H1 (cell line): ENCODE results near the gene DENND2A. TPM values are rescaled to one million over a fixed set of nuclear protein-coding genes. Genes with fewer than 3 reads are reported as not detected.
"Not testable (repeated sequence)": the region's sequence is repeated elsewhere in the genome, so short reads cannot be mapped to it uniquely, and the experiment has no call there.

Source experiments
- CTCF ChIA-PET: fragments of 300-600 bp; sonication (Branson Sonifier 250); formaldehyde crosslinking; loops from one replicate; lab custom pipeline; 2021; ENCODE audit not compliant: partially characterized antibody; lab: Charles Lee
- POLR2A ChIA-PET: fragments of 300-600 bp; sonication (Branson Sonifier 250); formaldehyde crosslinking; loops from one replicate; lab custom pipeline; 2021; ENCODE audit warnings: inconsistent platforms; ENCODE audit not compliant: partially characterized antibody; lab: Charles Lee
- DNase-seq, 2 experiments: peaks; one replicate each; pipeline versions ENCODE4 v3.0.0 to v3.0.0-alpha.2; 2010 to 2022; ENCODE audit warnings: low spot score in 2 of 2, low read depth in 1 of 2, mixed read lengths in 1 of 2
- FAIRE-seq: peaks from 2 replicates; lab custom pipeline; 2011; peaks lifted over from hg19 to GRCh38; lab: Jason Lieb, UNC
- H2AFZ ChIP-seq: 2 replicates; pipeline ENCODE4 v1.8.1; 2012; ENCODE audit warnings: low read length, inconsistent platforms
- H2AK5ac ChIP-seq: 2 replicates; pipeline ENCODE4 v1.6.1; 2013; ENCODE audit warnings: low read depth, low read length
- H2BK120ac ChIP-seq: replicated peaks from 2 replicates; pipeline ENCODE3; 2013; ENCODE audit warnings: low read depth, low read length, inconsistent platforms
- H2BK12ac ChIP-seq: 2 replicates; pipeline ENCODE4 v1.6.1; 2013; ENCODE audit warnings: low read depth, low read length
- H2BK15ac ChIP-seq: 2 replicates; pipeline ENCODE4 v1.6.1; 2013; ENCODE audit warnings: low read length
- H2BK20ac ChIP-seq: 2 replicates; pipeline ENCODE4 v1.6.1; 2013; ENCODE audit warnings: low read length
- H2BK5ac ChIP-seq: 2 replicates; pipeline ENCODE4 v1.6.1; 2013; ENCODE audit warnings: low read depth, low read length
- H3K14ac ChIP-seq: 2 replicates; pipeline ENCODE4 v1.6.1; 2013; ENCODE audit warnings: inconsistent platforms; ENCODE audit not compliant: insufficient read length
- H3K18ac ChIP-seq: 2 replicates; pipeline ENCODE4 v1.6.1; 2013; ENCODE audit warnings: low read length; ENCODE audit errors: extremely low read depth
- H3K23ac ChIP-seq: 2 replicates; pipeline ENCODE4 v1.6.1; 2013; ENCODE audit warnings: inconsistent platforms; ENCODE audit not compliant: insufficient read length
- H3K23me2 ChIP-seq: 2 replicates; pipeline ENCODE4 v1.6.1; 2013; ENCODE audit warnings: low read depth, low read length
- H3K27ac ChIP-seq: 2 replicates; pipeline ENCODE4 v1.6.1; 2011; ENCODE audit warnings: low read depth, low read length, inconsistent platforms
- H3K27me3 ChIP-seq, 4 experiments: replicated peaks in 1 of 4; 1 replicate in 1 of 4; 2 replicates in 3 of 4; pipeline versions ENCODE4 v1.6.1 to v1.8.1; 2011 to 2013; ENCODE audit warnings: low read length in 3 of 4, mild to moderate bottlenecking in 3 of 4, inconsistent platforms in 2 of 4, mixed read lengths in 2 of 4, moderate library complexity in 1 of 4; ENCODE audit not compliant: control insufficient read depth in 3 of 4, insufficient read depth in 3 of 4; ENCODE audit errors: extremely low read depth in 1 of 4
- H3K36me3 ChIP-seq, 4 experiments: 2 replicates each; pipeline versions ENCODE4 v1.6.1 to v1.8.1; 2011 to 2013; ENCODE audit warnings: mild to moderate bottlenecking in 4 of 4, low read length in 3 of 4, moderate library complexity in 2 of 4, control low read depth in 1 of 4, inconsistent platforms in 1 of 4; ENCODE audit not compliant: insufficient read depth in 4 of 4, control insufficient read depth in 2 of 4
- H3K4ac ChIP-seq: replicated peaks from 2 replicates; pipeline ENCODE3; 2013; ENCODE audit warnings: low read length, low read depth, mixed read lengths, inconsistent platforms; ENCODE audit not compliant: insufficient read length
- H3K4me1 ChIP-seq, 4 experiments: replicated peaks in 1 of 4; 1 replicate in 1 of 4; 2 replicates in 3 of 4; pipeline versions ENCODE4 v1.6.1 to v1.8.1; 2011 to 2013; ENCODE audit warnings: low read length in 3 of 4, inconsistent platforms in 2 of 4, mixed read lengths in 1 of 4; ENCODE audit not compliant: insufficient read depth in 4 of 4, control insufficient read depth in 3 of 4
- H3K4me2 ChIP-seq, 2 experiments: 2 replicates each; pipeline versions ENCODE4 v1.6.1 to v1.8.1; 2011 to 2013; ENCODE audit warnings: low read depth in 2 of 2, low read length in 2 of 2, control low read depth in 1 of 2, inconsistent platforms in 1 of 2, mild to moderate bottlenecking in 1 of 2; ENCODE audit not compliant: insufficient read depth in 1 of 2
- H3K4me3 ChIP-seq, 4 experiments: fragments of 200-600, 300-600 bp in 1 of 4; sonication (generic), shearing (Covaris generic), sonication (Bioruptor Twin) in 1 of 4; 2 replicates each; pipeline versions ENCODE4 v1.5.1 to v1.8.1; 2011 to 2016; ENCODE audit warnings: low read length in 4 of 4, low read depth in 3 of 4, control low read depth in 2 of 4, inconsistent platforms in 2 of 4, mild to moderate bottlenecking in 2 of 4, mixed read lengths in 1 of 4, moderate library complexity in 1 of 4; ENCODE audit not compliant: insufficient read depth in 2 of 4; ENCODE audit errors: extremely low read depth in 1 of 4
- H3K56ac ChIP-seq: replicated peaks from 2 replicates; pipeline ENCODE3; 2013; ENCODE audit warnings: low read depth, mild to moderate bottlenecking, mixed read lengths, low read length, inconsistent platforms; ENCODE audit not compliant: insufficient read length
- H3K79me1 ChIP-seq: 2 replicates; pipeline ENCODE4 v1.6.1; 2013; ENCODE audit warnings: low read depth, low read length, control low read depth
- H3K79me2 ChIP-seq, 2 experiments: 2 replicates each; pipeline versions ENCODE4 v1.6.1 to v1.8.1; 2012 to 2013; ENCODE audit warnings: low read length in 2 of 2, mild to moderate bottlenecking in 2 of 2, inconsistent platforms in 1 of 2; ENCODE audit not compliant: insufficient read depth in 2 of 2, control insufficient read depth in 1 of 2
- H3K9ac ChIP-seq, 4 experiments: replicated peaks in 1 of 4; 1 replicate in 1 of 4; 2 replicates in 3 of 4; pipeline versions ENCODE4 v1.6.1 to v1.8.1; 2011 to 2013; ENCODE audit warnings: low read depth in 3 of 4, low read length in 3 of 4, control low read depth in 2 of 4, mild to moderate bottlenecking in 2 of 4, moderate library complexity in 2 of 4, inconsistent platforms in 1 of 4; ENCODE audit errors: extremely low read depth in 1 of 4
- H3K9me3 ChIP-seq, 2 experiments: 2 replicates each; pipeline versions ENCODE4 v1.6.1 to v1.8.1; 2012 to 2013; ENCODE audit warnings: mild to moderate bottlenecking in 2 of 2, moderate library complexity in 2 of 2, control low read depth in 1 of 2, inconsistent platforms in 1 of 2, low read depth in 1 of 2, low read length in 1 of 2, mixed read lengths in 1 of 2; ENCODE audit not compliant: insufficient read depth in 2 of 2
- H4K20me1 ChIP-seq, 2 experiments: replicated peaks in 1 of 2; 2 replicates each; pipeline versions ENCODE3 to v1.8.1; 2011 to 2013; ENCODE audit warnings: inconsistent platforms in 2 of 2, low read length in 2 of 2, mild to moderate bottlenecking in 1 of 2; ENCODE audit not compliant: insufficient read depth in 2 of 2, control insufficient read depth in 1 of 2
- H4K5ac ChIP-seq: 2 replicates; pipeline ENCODE4 v1.6.1; 2013; ENCODE audit warnings: low read length, low read depth, mixed read lengths, inconsistent platforms; ENCODE audit not compliant: insufficient read length
- H4K8ac ChIP-seq: 2 replicates; pipeline ENCODE4 v1.8.0; 2013; ENCODE audit warnings: mild to moderate bottlenecking, moderate library complexity, low read length, inconsistent platforms; ENCODE audit not compliant: insufficient read depth; ENCODE audit errors: extremely low read depth
- H4K91ac ChIP-seq: replicated peaks from 2 replicates; pipeline ENCODE3; 2013; ENCODE audit warnings: low read length, mixed read lengths, inconsistent platforms; ENCODE audit not compliant: insufficient read length
- ASH2L ChIP-seq: fragments of 200-600, 300-600 bp; sonication (generic); IDR thresholded peaks from one replicate; pipeline ENCODE4 v1.7.1; 2017; ENCODE audit warnings: low read length
- RXRA ChIP-seq: IDR thresholded peaks from 2 replicates; pipeline ENCODE4 v1.6.1; 2011; ENCODE audit warnings: low read depth, mild to moderate bottlenecking, low read length, moderate library complexity; ENCODE audit not compliant: insufficient read depth
- SAP30 ChIP-seq: fragments of 300-600 bp; sonication (generic); IDR thresholded peaks from 2 replicates; pipeline ENCODE4 v1.7.1; 2012; ENCODE audit warnings: low read length, moderate library complexity, mild to moderate bottlenecking, inconsistent platforms; ENCODE audit not compliant: insufficient read depth, insufficient replicate concordance
- TAF7 ChIP-seq: optimal IDR thresholded peaks from 2 replicates; pipeline ENCODE3; 2011; ENCODE audit warnings: low read depth, mild to moderate bottlenecking, inconsistent platforms, low read length, moderate library complexity, borderline replicate concordance
- WGBS, 2 experiments: shearing (Covaris generic) in 1 of 2; methylation state at CpG; one replicate each; pipeline versions ENCODE4 v1.1.6 to v1.1.7; 2013 to 2015; ENCODE audit warnings: low lambda C conversion rate in 2 of 2, mixed read lengths in 2 of 2, inconsistent platforms in 1 of 2, low coverage in 1 of 2, missing lambda C conversion rate in 1 of 2; ENCODE audit not compliant: insufficient replicate concordance in 2 of 2, insufficient coverage in 1 of 2, insufficient read length in 1 of 2; ENCODE audit errors: extremely low coverage in 1 of 2, missing lambda C conversion rate in 1 of 2; 5-methylcytosine and 5-hydroxymethylcytosine counted together
- polyA plus RNA-seq, 7 experiments: library from polyadenylated mRNA; depleted of rRNA in 3 of 7; stranded (reverse) in 5 of 7; unstranded in 2 of 7; fragments of >200 nt in 5 of 7; fragments of 200-250 nt in 2 of 7; gene quantifications; 1 replicate in 5 of 7; 2 replicates in 1 of 7; 4 replicates in 1 of 7; pipeline versions ENCODE4 v1.2.1 to v1.2.3, GENCODE V29; 2011 to 2013; ENCODE audit warnings: missing spikeins in 2 of 7, mixed read lengths in 2 of 7
- total RNA-seq: library from RNA; stranded (reverse); fragmentation: NEBNext Ultra II Directional; extraction: Animal tissue kit (Norgen Biotek cat#: 25700); gene quantifications from 2 replicates; pipeline ENCODE4 v1.2.1, GENCODE V29; 2021
- TF ChIP-seq, protein P1 (sequence below), 3 experiments: IDR thresholded peaks; 1 replicate in 2 of 3; 2 replicates in 1 of 3; pipeline versions ENCODE4 v1.5.1 to v1.6.1; 2011; ENCODE audit warnings: low read length in 3 of 3, mild to moderate bottlenecking in 3 of 3, inconsistent platforms in 2 of 3, low read depth in 1 of 3, moderate library complexity in 1 of 3; ENCODE audit not compliant: insufficient read depth in 1 of 3; ENCODE audit errors: control extremely low read depth in 1 of 3

The DENND2A gene
- total and polyA plus RNA-seq, 2 of the 8 experiments (the other 6 are each of a cell fraction or from before 2014, with no cell fraction given), result 5.0 to 13.0 TPM

DNA sequence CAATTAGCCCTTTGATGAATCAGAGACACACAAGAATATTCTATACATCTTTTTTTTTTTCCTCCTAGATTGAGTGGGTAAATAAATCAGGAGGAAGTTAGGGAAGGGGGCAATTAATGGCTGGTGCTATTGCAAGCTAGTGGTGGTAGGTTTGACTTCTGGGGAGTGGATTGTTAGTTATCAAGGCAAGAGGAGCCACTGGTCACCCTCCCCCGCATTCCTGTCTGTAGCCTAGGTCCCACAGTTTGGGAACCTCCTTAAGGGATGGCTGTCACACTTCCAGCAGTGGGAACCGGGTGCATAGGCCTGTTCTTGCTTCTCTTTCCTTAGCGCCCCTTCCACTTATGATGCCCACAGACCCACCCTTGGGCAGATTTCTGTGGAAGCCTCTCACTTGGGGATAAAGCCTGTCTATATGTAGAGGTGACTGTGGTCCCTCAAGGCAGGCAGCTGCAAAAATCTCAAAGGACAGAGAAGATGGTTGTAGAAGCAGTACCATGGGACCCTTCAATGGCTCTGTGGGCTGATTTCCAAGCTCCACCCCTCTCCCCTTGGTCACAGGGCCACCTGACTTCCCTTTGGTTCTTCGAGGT lies 29.8 kb upstream of the DENND2A start (continued):
- TF ChIP-seq RXRA (no peak), TAF7 (no peak), ASH2L (no peak), SAP30 (no peak)
- TF ChIP-seq, protein P1, sequence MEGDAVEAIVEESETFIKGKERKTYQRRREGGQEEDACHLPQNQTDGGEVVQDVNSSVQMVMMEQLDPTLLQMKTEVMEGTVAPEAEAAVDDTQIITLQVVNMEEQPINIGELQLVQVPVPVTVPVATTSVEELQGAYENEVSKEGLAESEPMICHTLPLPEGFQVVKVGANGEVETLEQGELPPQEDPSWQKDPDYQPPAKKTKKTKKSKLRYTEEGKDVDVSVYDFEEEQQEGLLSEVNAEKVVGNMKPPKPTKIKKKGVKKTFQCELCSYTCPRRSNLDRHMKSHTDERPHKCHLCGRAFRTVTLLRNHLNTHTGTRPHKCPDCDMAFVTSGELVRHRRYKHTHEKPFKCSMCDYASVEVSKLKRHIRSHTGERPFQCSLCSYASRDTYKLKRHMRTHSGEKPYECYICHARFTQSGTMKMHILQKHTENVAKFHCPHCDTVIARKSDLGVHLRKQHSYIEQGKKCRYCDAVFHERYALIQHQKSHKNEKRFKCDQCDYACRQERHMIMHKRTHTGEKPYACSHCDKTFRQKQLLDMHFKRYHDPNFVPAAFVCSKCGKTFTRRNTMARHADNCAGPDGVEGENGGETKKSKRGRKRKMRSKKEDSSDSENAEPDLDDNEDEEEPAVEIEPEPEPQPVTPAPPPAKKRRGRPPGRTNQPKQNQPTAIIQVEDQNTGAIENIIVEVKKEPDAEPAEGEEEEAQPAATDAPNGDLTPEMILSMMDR (IDR thresholded peaks at IDR 0.05; ENCODE audit: control extremely low read depth in 1 of 3, insufficient read depth in 1 of 3, low read depth in 1 of 3, low read length in 3 of 3), result no peak

DNA sequence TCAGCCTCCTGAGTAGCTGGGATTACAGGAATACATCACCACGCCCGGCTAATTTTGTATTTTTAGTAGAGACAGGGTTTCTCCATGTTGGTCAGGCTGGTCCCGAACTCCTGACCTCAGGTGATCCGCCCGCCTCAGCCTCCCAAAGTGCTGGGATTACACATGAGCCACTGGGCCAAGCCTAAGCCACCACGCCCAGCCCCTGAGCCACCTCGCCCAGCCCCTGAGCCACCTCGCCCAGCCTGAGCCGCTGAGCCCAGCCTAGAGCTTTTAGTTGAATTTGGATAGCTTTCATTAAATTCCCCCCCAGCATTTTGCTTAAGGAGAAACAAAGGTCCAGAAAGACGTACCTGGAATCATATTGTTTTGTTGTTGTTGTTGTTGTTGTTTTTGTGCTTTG lies 29.2 kb upstream of the DENND2A start:
- not testable (repeated sequence) for H2AFZ ChIP-seq, FAIRE-seq, H4K20me1 ChIP-seq, H3K36me3 ChIP-seq, H2BK120ac ChIP-seq, H3K9ac ChIP-seq, H3K4ac ChIP-seq, H3K23ac ChIP-seq, H3K27ac ChIP-seq, H3K79me1 ChIP-seq, H4K8ac ChIP-seq, H4K91ac ChIP-seq, H2BK12ac ChIP-seq, H3K23me2 ChIP-seq, H2AK5ac ChIP-seq, H2BK15ac ChIP-seq, H4K5ac ChIP-seq, H3K4me1 ChIP-seq, DNase-seq, H3K4me3 ChIP-seq, H3K14ac ChIP-seq, H3K56ac ChIP-seq, H3K9me3 ChIP-seq, H3K79me2 ChIP-seq, H3K4me2 ChIP-seq, H3K27me3 ChIP-seq, H2BK5ac ChIP-seq, H2BK20ac ChIP-seq, H3K18ac ChIP-seq
- WGBS, 2 experiments, result 97% methylated on average over 10 of the region's 10 CpGs; no CpG with 5 or more reads in 1 of the 2 experiments
- ChIA-PET CTCF (interaction anchor here (1.1 to 1.7 kb wide), 4 partner anchors 9 to 31 kb away, joined by 3 to 6 read pairs (median 6); no protein-coding TSS in a partner anchor), POLR2A (interaction anchor here (1.7 kb wide), 1 partner anchor 12 kb away, joined by 4 read pairs; no protein-coding TSS in a partner anchor)
